HTR-8/SVneo (cell line): ENCODE measurements around the gene PDZRN4.
"Not testable (repeated sequence)": the region's sequence is repeated elsewhere in the genome, so short reads cannot be mapped to it uniquely, and the experiment has no call there.

Source experiments
- DNase-seq: peaks from one replicate; pipeline ENCODE4 v3.0.0; 2011; ENCODE audit warnings: low spot score, mixed read lengths; ENCODE audit not compliant: insufficient read length
- FAIRE-seq: peaks from 2 replicates; lab custom pipeline; 2011; peaks lifted over from hg19 to GRCh38; lab: Jason Lieb, UNC

The PDZRN4 gene

GRCh38 chr12:41530441-41530840 is 342.3 kb downstream of the PDZRN4 start:
- FAIRE-seq (no peak), DNase-seq (no peak)

GRCh38 chr12:41531147-41531829 is 343.2 kb downstream of the PDZRN4 start:
- FAIRE-seq, result no peak
- DNase-seq, result no peak

- no peak for FAIRE-seq
Measured at GRCh38 chr12:41532072-41532471, 344.0 kb downstream of the PDZRN4 start.

GRCh38 chr12:41536813-41537490 is 348.8 kb downstream of the PDZRN4 start:
- DNase-seq (no peak), FAIRE-seq (no peak)

More at GRCh38 chr12:41532072-41532471, 344.0 kb downstream of the PDZRN4 start:
- DNase-seq, result no peak

GRCh38 chr12:41537522-41537921 is 349.4 kb downstream of the PDZRN4 start:
- DNase-seq (no peak), FAIRE-seq (no peak)

GRCh38 chr12:41545761-41546160 is 357.6 kb downstream of the PDZRN4 start:
- FAIRE-seq, result no peak
- no peak for DNase-seq

- not testable (repeated sequence) for FAIRE-seq
Measured at GRCh38 chr12:41547071-41547470, 359.0 kb downstream of the PDZRN4 start.

GRCh38 chr12:41548926-41549325 is 360.8 kb downstream of the PDZRN4 start:
- no peak for FAIRE-seq
- DNase-seq, result no peak

More at GRCh38 chr12:41547071-41547470, 359.0 kb downstream of the PDZRN4 start:
- not testable (repeated sequence) for DNase-seq

- DNase-seq, result no peak
- no peak for FAIRE-seq
Measured at GRCh38 chr12:41552588-41552987, 364.5 kb downstream of the PDZRN4 start.

- DNase-seq (no peak), FAIRE-seq (no peak)
Measured at GRCh38 chr12:41556176-41556575, 368.1 kb downstream of the PDZRN4 start.

GRCh38 chr12:41557344-41557743 is 369.2 kb downstream of the PDZRN4 start:
- DNase-seq (no peak), FAIRE-seq (no peak)

- FAIRE-seq (no peak), DNase-seq (no peak)
Measured at GRCh38 chr12:41558671-41559070, 370.6 kb downstream of the PDZRN4 start.

GRCh38 chr12:41563051-41563450 is 374.9 kb downstream of the PDZRN4 start:
- FAIRE-seq, result no peak
- no peak for DNase-seq

GRCh38 chr12:41564816-41565215 is 376.7 kb downstream of the PDZRN4 start:
- DNase-seq (no peak), FAIRE-seq (no peak)

- DNase-seq (no peak), FAIRE-seq (no peak)
Measured at GRCh38 chr12:41566703-41567102, 378.6 kb downstream of the PDZRN4 start.

- DNase-seq (no peak), FAIRE-seq (no peak)
Measured at GRCh38 chr12:41573445-41573844, 385.3 kb downstream of the PDZRN4 start.

GRCh38 chr12:41576925-41577324 is 388.8 kb downstream of the PDZRN4 start:
- FAIRE-seq (no peak), DNase-seq (no peak)

- FAIRE-seq (no peak), DNase-seq (no peak)
Measured at GRCh38 chr12:41577995-41578394, 389.9 kb downstream of the PDZRN4 start.

GRCh38 chr12:41585784-41586183 is 397.7 kb downstream of the PDZRN4 start:
- no peak for FAIRE-seq

GRCh38 chr12:41587574-41587973 is 399.5 kb downstream of the PDZRN4 start:
- FAIRE-seq, result no peak
- DNase-seq, result no peak

More at GRCh38 chr12:41585784-41586183, 397.7 kb downstream of the PDZRN4 start:
- DNase-seq, result no peak

GRCh38 chr12:41589878-41590277 is 401.8 kb downstream of the PDZRN4 start:
- DNase-seq, result no peak
- no peak for FAIRE-seq

- FAIRE-seq (no peak), DNase-seq (no peak)
Measured at GRCh38 chr12:41596190-41596589, 408.1 kb downstream of the PDZRN4 start.
